Hepatocyte (in vitro differentiated cells): ENCODE results near the gene SLC39A1. TPM values are rescaled to one million over a fixed set of nuclear protein-coding genes. Genes with fewer than 3 reads are reported as not detected.

Experiments
- DNase-seq: peaks from one replicate; pipeline ENCODE4 v3.0.0-alpha.2; 2016; ENCODE audit warnings: low spot score
- H2AFZ ChIP-seq: fragments of 200-600 bp; sonication (generic); 2 replicates; pipeline ENCODE4 v1.6.0; 2016; ENCODE audit warnings: antibody characterized with exemption, mild to moderate bottlenecking
- H3K27ac ChIP-seq: fragments of 200-600 bp; sonication (generic); 2 replicates; pipeline ENCODE4 v1.5.1; 2016; ENCODE audit warnings: mild to moderate bottlenecking
- H3K27me3 ChIP-seq: fragments of 200-600 bp; sonication (generic); 2 replicates; pipeline ENCODE4 v1.6.1; 2016
- H3K36me3 ChIP-seq: fragments of 200-600 bp; sonication (generic); replicated peaks from 2 replicates; pipeline ENCODE4 v1.5.1; 2016; ENCODE audit warnings: low read depth; ENCODE audit not compliant: insufficient read depth
- H3K4me1 ChIP-seq: fragments of 200-600 bp; sonication (generic); 2 replicates; pipeline ENCODE4 v1.5.1; 2016; ENCODE audit warnings: mild to moderate bottlenecking, moderate library complexity; ENCODE audit not compliant: insufficient read depth
- H3K4me2 ChIP-seq: fragments of 200-600 bp; sonication (generic); 2 replicates; pipeline ENCODE4 v1.6.0; 2016
- H3K4me3 ChIP-seq: fragments of 200-600 bp; sonication (generic); 2 replicates; pipeline ENCODE4 v1.5.1; 2016; ENCODE audit warnings: mild to moderate bottlenecking
- H3K79me2 ChIP-seq: fragments of 200-600 bp; sonication (generic); 2 replicates; pipeline ENCODE4 v1.6.0; 2017; ENCODE audit warnings: mild to moderate bottlenecking
- H3K9me2 ChIP-seq: fragments of 200-600 bp; sonication (generic); replicated peaks from 2 replicates; pipeline ENCODE4 v1.6.0; 2017; ENCODE audit warnings: mild to moderate bottlenecking; ENCODE audit not compliant: insufficient read depth
- H3K9me3 ChIP-seq: fragments of 200-600 bp; sonication (generic); 2 replicates; pipeline ENCODE4 v1.5.1; 2016; ENCODE audit warnings: low read depth, mild to moderate bottlenecking
- H4K20me1 ChIP-seq: fragments of 200-600 bp; sonication (generic); 2 replicates; pipeline ENCODE4 v1.6.0; 2016; ENCODE audit warnings: mild to moderate bottlenecking; ENCODE audit not compliant: insufficient read depth, poor library complexity, severe bottlenecking
- EZH2 ChIP-seq: fragments of 200-600 bp; sonication (generic); IDR thresholded peaks from 2 replicates; pipeline ENCODE4 v1.6.1; 2016; ENCODE audit warnings: antibody characterized with exemption, mild to moderate bottlenecking, borderline replicate concordance
- EZH2phosphoT487 ChIP-seq: fragments of 200-600 bp; sonication (generic); IDR thresholded peaks from one replicate; pipeline ENCODE4 v1.6.1; 2018; ENCODE audit warnings: antibody characterized with exemption, mild to moderate bottlenecking, low read depth, moderate library complexity; ENCODE audit not compliant: unreplicated experiment, severe bottlenecking
- WGBS: methylation state at CpG from one replicate; pipeline ENCODE4 v1.1.6; 2016; ENCODE audit warnings: low lambda C conversion rate; ENCODE audit errors: missing lambda C conversion rate; 5-methylcytosine and 5-hydroxymethylcytosine counted together
- polyA plus RNA-seq: library from polyadenylated mRNA; unstranded; fragments of >200 nt; fragmentation: Nextera tagmentation; extraction: Ambion mirVana; gene quantifications from 2 replicates; pipeline ENCODE4 v1.2.1, GENCODE V29; 2016
- total RNA-seq: library from RNA; depleted of rRNA; stranded (reverse); fragments of >200 nt; gene quantifications from 2 replicates; pipeline ENCODE4 v1.2.3, GENCODE V29; 2014
- TF ChIP-seq, protein P1 (sequence below): fragments of 200-600 bp; sonication (generic); IDR thresholded peaks from 2 replicates; pipeline ENCODE4 v1.5.1; 2016; ENCODE audit warnings: antibody characterized with exemption, mild to moderate bottlenecking; ENCODE audit not compliant: poor library complexity

Gene SLC39A1
- total and polyA plus RNA-seq, 2 experiments from 2014 or later: 158 to 163 TPM

- no peak overlapping the region for H3K4me3 ChIP-seq
- H3K9me3 ChIP-seq: no peaks in the 10 kb centered on the region
- WGBS: 90% methylated on average over 3 of the region's 3 CpGs
- DNase-seq: no peak
- no peak for TF ChIP-seq EZH2
- H3K4me1 ChIP-seq: peaks cover 7% of the 10 kb centered on the region
- peaks cover 3% of the 10 kb centered on the region for H4K20me1 ChIP-seq
- H3K4me2 ChIP-seq: peak overlapping the region; percentile 92
- no peaks in the 10 kb centered on the region for H3K27me3 ChIP-seq
- peaks cover 27% of the 10 kb centered on the region for H3K79me2 ChIP-seq
- no peaks in the 10 kb centered on the region for H3K9me2 ChIP-seq
- peak overlapping the region; percentile 97 for H3K27ac ChIP-seq
- no peak overlapping the region for H2AFZ ChIP-seq
- no peaks in the 10 kb centered on the region for H3K36me3 ChIP-seq
Observed at GRCh38 chr1:153944827-153945117, 18.6 kb downstream of the SLC39A1 start.

- Histone ChIP-seq H3K36me3 (no peaks in the 10 kb centered on the region), H3K4me1 (peaks cover 7% of the 10 kb centered on the region), H3K27me3 (no peaks in the 10 kb centered on the region), H3K4me3 (no peak overlapping the region), H3K79me2 (peaks cover 27% of the 10 kb centered on the region), H3K4me2 (peak overlapping the region; percentile 92), H4K20me1 (peaks cover 3% of the 10 kb centered on the region), H3K27ac (no peak overlapping the region), H2AFZ (no peak overlapping the region), H3K9me3 (no peaks in the 10 kb centered on the region), H3K9me2 (no peaks in the 10 kb centered on the region)
- WGBS: 94% methylated on average over 15 of the region's 15 CpGs
- TF ChIP-seq, protein P1, sequence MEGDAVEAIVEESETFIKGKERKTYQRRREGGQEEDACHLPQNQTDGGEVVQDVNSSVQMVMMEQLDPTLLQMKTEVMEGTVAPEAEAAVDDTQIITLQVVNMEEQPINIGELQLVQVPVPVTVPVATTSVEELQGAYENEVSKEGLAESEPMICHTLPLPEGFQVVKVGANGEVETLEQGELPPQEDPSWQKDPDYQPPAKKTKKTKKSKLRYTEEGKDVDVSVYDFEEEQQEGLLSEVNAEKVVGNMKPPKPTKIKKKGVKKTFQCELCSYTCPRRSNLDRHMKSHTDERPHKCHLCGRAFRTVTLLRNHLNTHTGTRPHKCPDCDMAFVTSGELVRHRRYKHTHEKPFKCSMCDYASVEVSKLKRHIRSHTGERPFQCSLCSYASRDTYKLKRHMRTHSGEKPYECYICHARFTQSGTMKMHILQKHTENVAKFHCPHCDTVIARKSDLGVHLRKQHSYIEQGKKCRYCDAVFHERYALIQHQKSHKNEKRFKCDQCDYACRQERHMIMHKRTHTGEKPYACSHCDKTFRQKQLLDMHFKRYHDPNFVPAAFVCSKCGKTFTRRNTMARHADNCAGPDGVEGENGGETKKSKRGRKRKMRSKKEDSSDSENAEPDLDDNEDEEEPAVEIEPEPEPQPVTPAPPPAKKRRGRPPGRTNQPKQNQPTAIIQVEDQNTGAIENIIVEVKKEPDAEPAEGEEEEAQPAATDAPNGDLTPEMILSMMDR: no peak
- TF ChIP-seq EZH2 (no peak), EZH2phosphoT487 (no peak)
- no peak for DNase-seq
Observed at GRCh38 chr1:153944005-153944826, 19.1 kb downstream of the SLC39A1 start.

GRCh38 chr1:153942766-153943549 lies 20.4 kb downstream of the SLC39A1 start:
- Histone ChIP-seq H3K4me1 (peaks cover 7% of the 10 kb centered on the region), H3K36me3 (no peaks in the 10 kb centered on the region), H3K79me2 (peaks cover 27% of the 10 kb centered on the region), H3K9me2 (no peaks in the 10 kb centered on the region), H3K27me3 (no peaks in the 10 kb centered on the region), H3K27ac (no peak overlapping the region), H2AFZ (no peak overlapping the region), H3K9me3 (no peaks in the 10 kb centered on the region), H3K4me2 (no peak overlapping the region), H3K4me3 (no peak overlapping the region), H4K20me1 (peaks cover 3% of the 10 kb centered on the region)
- TF ChIP-seq EZH2 (no peak), EZH2phosphoT487 (no peak)
- TF ChIP-seq, protein P1: no peak
- DNase-seq: no peak
- 95% methylated on average over 10 of the region's 11 CpGs for WGBS
